GM18873 (cell line): ENCODE data around the gene ZNF442.
"Not testable (repeated sequence)": the region's sequence is repeated elsewhere in the genome, so short reads cannot be mapped to it uniquely, and the experiment has no call there.

Experiments used
- ATAC-seq: cut with Tn5 transposase; IDR thresholded peaks from one replicate; pipeline ENCODE4 v1.9.1; 2021; ENCODE audit warnings: mild to moderate bottlenecking, moderate library complexity, moderate number of reproducible peaks; ENCODE audit not compliant: unreplicated experiment, low FRiP score

The ZNF442 gene

GRCh38 chr19:12331211-12331941, 34.1 kb downstream of the ZNF442 start:
- ATAC-seq: no peak

GRCh38 chr19:12330340-12330739, 35.1 kb downstream of the ZNF442 start:
- ATAC-seq: no peak

GRCh38 chr19:12325690-12326089, 39.8 kb downstream of the ZNF442 start:
- no peak for ATAC-seq

GRCh38 chr19:12318782-12319413, 46.6 kb downstream of the ZNF442 start:
- ATAC-seq: no peak

- ATAC-seq: no peak
These were observed 50.9 kb downstream of the ZNF442 start for GRCh38 chr19:12314553-12314952.

- ATAC-seq: not testable (repeated sequence)
These were observed 56.6 kb downstream of the ZNF442 start for GRCh38 chr19:12308891-12309290.
